ENCODE measurements around the gene FERMT2.

The FERMT2 gene

GRCh38 chr14:52861403-52861802 is 89.4 kb downstream of the FERMT2 start:
- DNase-seq = no peak

GRCh38 chr14:52860910-52861309 is 89.9 kb downstream of the FERMT2 start:
- DNase-seq = no peak

DNA sequence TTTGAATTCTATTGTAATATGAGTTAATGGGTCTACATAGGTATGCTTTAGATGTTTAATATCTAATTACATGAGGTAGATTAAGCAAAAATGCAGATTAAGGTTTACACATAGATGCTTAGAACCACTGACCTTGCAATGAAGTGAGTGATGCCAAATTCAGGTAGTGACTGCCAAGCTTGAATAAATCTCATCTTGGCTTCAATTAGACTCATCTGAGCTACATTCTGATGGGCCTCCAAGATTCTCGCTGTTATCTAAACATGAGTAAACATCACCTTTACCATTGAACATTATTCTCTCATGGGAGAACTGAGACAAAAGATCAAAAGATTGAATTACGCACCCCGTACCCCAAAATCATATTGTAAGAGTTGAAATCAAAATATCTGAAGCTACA is 90.6 kb downstream of the FERMT2 start:
- DNase-seq = no peak

DNA sequence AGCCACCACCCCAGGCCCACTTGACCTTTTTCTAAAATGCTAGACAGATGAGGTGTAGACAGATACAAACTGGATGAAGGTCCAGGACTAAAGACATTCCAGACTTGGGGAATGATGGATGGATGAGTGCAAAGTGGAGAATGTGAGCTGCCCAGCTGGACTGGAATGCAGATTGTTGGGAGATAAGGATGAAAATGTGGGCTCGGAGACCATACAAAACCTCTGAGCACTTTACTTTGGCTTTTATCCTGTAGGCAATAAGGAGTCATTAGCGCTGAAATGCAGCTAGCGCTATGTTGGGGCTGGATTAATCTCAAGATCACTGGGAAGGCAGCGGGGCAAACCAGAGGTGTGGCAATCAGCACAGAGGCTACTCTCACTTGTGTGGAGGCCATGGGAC is 94.7 kb downstream of the FERMT2 start:
- DNase-seq = no peak

GRCh38 chr14:52853522-52853854 is 97.4 kb downstream of the FERMT2 start:
- no peak for DNase-seq

- no peak for DNase-seq
These were observed 97.9 kb downstream of the FERMT2 start for GRCh38 chr14:52852810-52853521.

DNA sequence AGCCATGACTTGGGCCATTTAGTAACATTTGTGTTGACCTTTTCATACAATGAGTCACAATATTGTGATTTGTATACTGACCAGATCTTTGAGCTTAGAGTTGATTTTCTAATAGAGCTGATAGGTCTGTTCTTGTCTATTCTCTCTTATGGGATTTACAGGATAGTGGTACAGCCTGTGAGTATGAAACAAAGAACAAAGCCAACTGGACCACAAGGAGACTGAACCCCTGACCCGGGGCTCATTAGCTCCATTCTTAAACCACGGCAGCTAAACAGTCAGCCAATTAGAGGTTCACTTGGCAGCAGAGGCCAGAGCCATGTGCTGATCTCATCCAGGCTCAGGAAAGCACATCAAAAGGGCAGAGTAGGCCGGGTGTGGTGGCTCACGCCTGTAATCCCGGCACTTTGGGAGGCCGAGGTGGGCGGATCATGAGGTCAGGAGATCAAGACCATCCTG is 100.4 kb downstream of the FERMT2 start:
- DNase-seq = no peak

- no peak for DNase-seq
These were observed 102.2 kb downstream of the FERMT2 start for GRCh38 chr14:52848626-52849025.

DNA sequence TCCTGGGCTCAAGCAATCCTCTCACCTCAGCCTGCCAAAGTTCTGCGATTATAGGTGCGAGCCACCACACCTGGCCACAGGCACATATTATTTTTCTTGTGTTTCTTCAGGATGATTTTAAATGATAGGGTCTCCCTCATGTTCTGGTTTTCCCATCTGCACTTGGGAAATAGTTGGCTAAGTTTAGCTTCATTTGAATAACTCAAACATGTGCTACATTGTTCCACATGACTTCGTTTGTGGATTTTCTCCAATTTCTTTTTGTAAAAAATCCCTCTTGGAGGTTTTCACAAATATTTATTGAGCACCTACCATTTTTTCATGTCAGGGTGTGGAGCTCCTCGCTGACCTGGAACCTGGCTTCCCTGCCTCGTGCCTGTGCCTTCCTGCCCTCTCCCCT is 104.3 kb downstream of the FERMT2 start:
- no peak for DNase-seq

DNA sequence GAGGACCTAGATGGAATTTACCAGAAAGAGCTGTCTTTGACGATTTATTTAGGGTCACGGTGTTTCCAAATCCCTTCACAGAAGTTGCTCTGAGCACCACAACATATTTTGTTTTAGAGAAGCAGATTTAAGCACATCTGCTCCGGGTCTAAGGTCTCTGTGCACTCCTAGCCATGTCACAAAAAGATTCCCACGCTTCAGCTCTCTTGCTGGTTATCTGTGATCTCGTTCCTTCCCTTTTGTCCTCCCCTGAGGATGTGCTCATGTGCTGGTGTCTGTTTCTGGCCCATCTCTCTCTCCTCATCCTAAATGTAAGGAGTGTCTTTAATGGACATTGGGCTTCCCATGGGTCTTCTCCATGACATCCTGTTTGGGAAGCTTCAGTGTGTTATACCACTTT is 105.8 kb downstream of the FERMT2 start:
- no peak for DNase-seq

DNA sequence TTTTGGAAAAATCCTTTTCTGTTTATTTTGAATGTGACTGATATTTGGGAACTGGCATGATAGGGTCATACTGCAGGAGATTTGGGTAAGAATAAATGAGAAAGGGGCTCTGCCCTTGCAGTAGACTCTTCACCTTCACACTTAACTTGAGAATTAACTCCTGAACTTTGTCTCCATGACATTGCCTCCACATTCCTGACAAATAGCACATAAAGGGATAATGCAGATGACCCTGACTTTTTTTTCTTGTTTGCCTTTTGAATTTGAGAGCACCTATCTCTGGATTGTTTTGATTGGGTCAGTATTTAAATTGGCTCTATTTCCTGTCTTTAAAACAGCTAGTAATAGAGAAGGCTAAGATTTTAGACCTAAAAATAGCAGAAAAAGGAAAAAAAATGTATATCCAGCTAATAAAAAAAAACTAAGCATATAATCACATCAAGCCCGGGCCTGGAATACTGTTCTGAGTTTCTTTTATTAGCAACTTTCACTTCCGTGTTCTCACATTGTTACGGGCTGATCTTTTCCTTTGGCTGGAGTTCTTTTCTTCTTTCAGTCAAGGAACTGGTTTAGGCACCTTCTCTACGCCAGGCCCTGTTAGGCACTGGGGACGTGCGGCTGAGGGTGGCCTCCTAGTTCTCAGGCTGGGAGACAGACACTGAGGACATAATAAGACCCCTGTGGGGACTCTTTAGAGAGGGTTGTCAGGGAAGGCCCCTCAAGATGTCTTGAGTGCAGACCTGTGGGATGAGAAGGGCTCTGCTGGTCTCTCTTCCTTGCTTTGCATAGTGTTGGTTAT is 106.4 kb downstream of the FERMT2 start:
- no peak for DNase-seq

DNA sequence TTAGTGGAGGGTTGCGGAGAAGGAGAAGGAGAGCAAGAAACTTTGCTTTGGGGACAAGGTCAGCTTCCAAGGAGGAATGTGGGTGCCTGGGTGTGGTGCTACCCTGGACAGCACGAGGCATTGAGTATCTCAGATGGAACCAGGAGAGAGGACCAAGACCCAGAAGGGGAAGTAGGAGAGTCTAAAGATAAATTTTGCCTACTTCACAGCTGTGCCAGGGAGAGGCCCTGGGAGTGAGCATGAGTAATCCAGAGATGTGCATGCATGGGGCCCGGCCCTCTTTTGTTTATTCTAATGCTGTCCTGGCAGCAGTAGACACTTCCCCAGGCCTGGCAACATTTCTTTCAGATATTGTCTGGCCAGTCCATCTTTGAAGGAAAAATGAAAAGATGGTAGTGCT is 110.0 kb downstream of the FERMT2 start:
- no peak for DNase-seq

DNA sequence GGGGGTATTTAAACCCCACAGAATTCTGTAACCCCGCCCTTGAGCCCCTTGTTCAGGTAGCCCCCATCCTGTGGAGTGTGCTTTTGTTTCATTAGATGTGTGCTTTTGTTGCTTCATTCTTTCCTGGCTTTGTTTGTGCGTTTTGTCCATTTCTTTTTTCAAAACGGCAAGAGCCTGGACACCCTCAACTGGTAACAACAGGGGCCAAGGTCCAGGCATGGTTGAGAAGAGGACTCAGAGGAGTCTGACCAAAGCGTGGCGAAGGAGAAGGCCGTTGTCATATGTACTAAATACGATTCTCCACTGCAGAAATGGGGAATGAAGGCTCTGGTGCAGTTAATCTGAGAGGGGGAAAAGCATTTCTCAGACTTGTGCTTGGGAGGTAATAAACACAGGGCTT is 113.4 kb downstream of the FERMT2 start:
- no peak for DNase-seq

- no peak for DNase-seq
These were observed 114.8 kb downstream of the FERMT2 start for GRCh38 chr14:52836063-52836462.

GRCh38 chr14:52835122-52835903 is 115.5 kb downstream of the FERMT2 start:
- DNase-seq = no peak

- no peak for DNase-seq
These were observed 116.4 kb downstream of the FERMT2 start for GRCh38 chr14:52834440-52834842.

DNA sequence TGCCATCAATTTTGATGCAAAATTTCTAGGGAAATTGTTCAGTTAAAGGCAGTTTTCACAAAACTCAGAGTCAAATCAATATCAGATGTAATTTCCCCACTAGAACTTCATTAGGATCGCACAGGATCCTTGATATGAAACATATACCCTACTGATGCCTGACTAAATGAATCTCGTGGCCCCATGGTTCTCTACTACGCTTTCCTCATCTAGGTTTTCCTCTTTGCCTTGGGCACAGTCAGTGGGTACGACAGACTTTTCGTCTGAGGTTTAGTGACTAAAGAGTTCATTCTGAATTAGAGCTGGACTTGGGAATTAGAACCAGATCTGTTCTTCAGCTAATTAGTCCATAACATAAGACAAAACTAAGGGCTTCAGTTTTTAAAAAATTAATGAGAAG is 117.0 kb downstream of the FERMT2 start:
- no peak for DNase-seq

DNA sequence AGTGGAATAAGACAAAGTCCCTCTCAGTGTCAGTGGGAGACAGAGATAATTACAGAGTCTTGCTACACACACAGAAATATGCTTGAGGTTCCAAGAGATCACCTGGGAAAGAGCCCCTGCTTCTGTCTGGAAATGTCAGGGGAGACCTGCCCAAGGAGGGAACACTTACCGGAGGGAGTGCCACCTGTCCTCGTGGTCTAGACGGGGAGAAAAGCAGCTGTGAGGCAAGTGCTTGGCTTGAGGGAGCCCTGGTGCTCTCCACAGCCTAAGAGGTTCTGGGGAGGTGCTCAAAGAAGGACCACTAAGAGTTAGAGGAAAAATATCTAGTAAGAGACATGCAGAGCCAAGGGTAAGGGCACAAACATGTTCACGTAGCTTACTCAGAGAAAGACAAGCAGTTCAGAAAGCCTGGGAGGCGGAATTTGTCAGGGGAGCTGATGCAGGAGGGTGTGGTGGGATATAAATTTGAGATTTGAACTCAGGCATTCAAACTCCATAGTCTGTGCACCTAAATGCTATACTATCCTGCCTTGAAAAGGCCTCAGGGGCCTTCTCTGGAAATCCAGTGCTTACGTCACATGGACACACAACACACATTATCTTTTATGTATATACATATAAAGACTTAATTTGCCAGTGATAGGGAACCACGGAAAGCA is 121.2 kb downstream of the FERMT2 start:
- no peak for DNase-seq

DNA sequence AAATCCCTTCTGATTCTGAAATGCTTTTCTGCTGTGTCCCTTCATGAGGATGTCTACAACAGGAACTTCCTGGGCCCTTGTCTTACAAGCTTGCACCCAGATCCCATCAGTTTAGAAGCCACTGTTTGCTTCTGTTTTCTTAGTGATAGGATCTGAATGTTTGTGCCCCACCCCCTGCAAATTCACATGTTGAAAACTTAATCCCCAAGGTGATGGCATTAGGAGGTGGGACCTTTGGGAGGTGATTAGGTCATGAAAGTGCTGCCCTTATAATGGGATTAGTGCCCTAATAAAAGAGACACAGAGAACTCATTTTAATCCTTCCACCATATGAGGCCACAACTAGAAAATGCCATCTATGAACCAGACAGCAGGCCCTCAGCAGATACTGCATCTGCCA is 123.4 kb downstream of the FERMT2 start:
- DNase-seq = no peak

DNA sequence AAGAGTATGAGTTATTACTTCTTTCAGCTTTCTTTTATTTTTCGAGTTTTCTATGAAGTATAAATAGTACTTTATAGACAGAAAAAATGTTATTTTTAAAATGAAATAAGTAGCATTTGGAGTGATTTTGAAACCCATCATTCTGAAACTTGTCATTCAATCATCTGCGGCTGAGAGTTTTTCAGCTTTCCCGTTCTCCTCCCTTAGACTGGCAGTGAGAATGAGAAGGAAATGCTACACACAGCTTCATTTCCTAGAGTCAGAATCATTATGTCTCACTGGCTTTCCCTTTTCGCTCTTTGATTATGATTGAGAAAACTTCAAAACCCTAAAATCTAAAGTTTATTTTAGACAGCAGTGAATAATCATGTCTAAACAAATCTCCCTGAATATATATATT is 125.8 kb downstream of the FERMT2 start:
- no peak for DNase-seq

GRCh38 chr14:52824462-52824861 is 126.4 kb downstream of the FERMT2 start:
- no peak for DNase-seq

GRCh38 chr14:52821805-52822250 is 129.0 kb downstream of the FERMT2 start:
- no peak for DNase-seq

- DNase-seq = no peak
These were observed 142.7 kb downstream of the FERMT2 start for GRCh38 chr14:52808101-52808500.
